Activated naive CD4-positive, alpha-beta T cell treated with anti-CD3 and anti-CD28 coated beads for 36 hours (primary cell): ENCODE results near the gene RAB6D. TPM values are rescaled to one million over a fixed set of nuclear protein-coding genes. Genes with fewer than 3 reads are reported as not detected.
A peak's percentile ranks its signal among the peaks of the same experiment; 100 is the strongest.
"Not testable (repeated sequence)": the region's sequence is repeated elsewhere in the genome, so short reads cannot be mapped to it uniquely, and the experiment has no call there.

Experiments used
- CTCF ChIA-PET: fragments of 350-600 bp; sonication (Branson Sonifier 250); formaldehyde crosslinking; loops from one replicate; lab custom pipeline; 2021; ENCODE audit warnings: antibody characterized with exemption; lab: Charles Lee
- DNase-seq: peaks from one replicate; pipeline ENCODE4 v3.0.0-alpha.2; 2020
- H3K27ac Mint-ChIP-seq: one replicate; pipeline ENCODE4 v1.8.0; 2021; ENCODE audit warnings: mild to moderate bottlenecking, mixed read lengths
- H3K27me3 Mint-ChIP-seq: one replicate; pipeline ENCODE4 v1.8.0; 2021; ENCODE audit warnings: low read depth, mixed read lengths
- H3K36me3 Mint-ChIP-seq: one replicate; pipeline ENCODE4 v1.8.0; 2021; ENCODE audit warnings: low read depth, mixed read lengths
- H3K4me1 Mint-ChIP-seq: one replicate; pipeline ENCODE4 v1.8.0; 2021; ENCODE audit warnings: low read depth, mixed read lengths
- H3K4me3 Mint-ChIP-seq: one replicate; pipeline ENCODE4 v1.8.0; 2021; ENCODE audit warnings: mild to moderate bottlenecking, moderate library complexity, mixed read lengths
- H3K9me3 Mint-ChIP-seq: one replicate; pipeline ENCODE4 v1.8.0; 2021; ENCODE audit warnings: mixed read lengths
- intact Hi-C: fragments of 100-400 bp; cut with micrococcal nuclease; formaldehyde crosslinking; loops from one replicate; pipeline ENCODE4 v1.15.1; 2023
- total RNA-seq, 2 experiments: library from RNA; stranded (reverse); gene quantifications; one replicate each; pipeline ENCODE4 v1.2.3, GENCODE V29; 2021

RAB6D gene
- not detected for total RNA-seq

DNA sequence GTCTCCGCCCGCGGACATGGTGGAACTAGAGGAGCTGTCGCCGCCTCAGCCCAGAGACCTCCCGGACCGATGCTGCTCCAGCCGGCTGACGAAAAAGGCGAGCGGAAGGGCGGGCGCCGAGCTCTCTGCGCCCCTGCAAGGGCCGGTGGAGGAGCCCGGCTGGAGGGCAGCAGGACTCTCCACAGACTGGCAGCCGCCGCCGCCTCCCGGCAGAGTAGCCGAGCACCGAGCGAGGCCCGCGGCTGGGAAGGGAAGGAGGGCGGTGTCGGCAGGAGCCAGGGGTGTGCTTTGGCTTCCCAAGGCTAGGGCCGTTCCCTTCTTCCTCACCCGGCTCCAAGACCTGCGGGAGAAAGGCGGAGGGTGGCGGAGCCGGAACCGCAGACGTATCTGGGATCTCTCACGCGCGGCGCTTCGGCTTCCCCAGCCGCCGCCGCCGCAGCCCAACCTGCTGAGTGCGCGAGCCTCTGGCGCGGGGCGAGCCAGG, at the start of gene RAB6D:
Gene RAB6D (minus strand): TSS at position 466 of the 484 bp plus-strand sequence. CDS start 448 bp downstream, at position 18.
- H3K4me1 Mint-ChIP-seq, CTCF ChIA-PET, H3K9me3 Mint-ChIP-seq, intact Hi-C loops, H3K36me3 Mint-ChIP-seq, H3K27ac Mint-ChIP-seq, DNase-seq: not testable (repeated sequence)
- H3K27me3 Mint-ChIP-seq = peaks cover 37% of the 10 kb centered on the region
- peak within 1 kb of the TSS; percentile 41 for H3K4me3 Mint-ChIP-seq

DNA sequence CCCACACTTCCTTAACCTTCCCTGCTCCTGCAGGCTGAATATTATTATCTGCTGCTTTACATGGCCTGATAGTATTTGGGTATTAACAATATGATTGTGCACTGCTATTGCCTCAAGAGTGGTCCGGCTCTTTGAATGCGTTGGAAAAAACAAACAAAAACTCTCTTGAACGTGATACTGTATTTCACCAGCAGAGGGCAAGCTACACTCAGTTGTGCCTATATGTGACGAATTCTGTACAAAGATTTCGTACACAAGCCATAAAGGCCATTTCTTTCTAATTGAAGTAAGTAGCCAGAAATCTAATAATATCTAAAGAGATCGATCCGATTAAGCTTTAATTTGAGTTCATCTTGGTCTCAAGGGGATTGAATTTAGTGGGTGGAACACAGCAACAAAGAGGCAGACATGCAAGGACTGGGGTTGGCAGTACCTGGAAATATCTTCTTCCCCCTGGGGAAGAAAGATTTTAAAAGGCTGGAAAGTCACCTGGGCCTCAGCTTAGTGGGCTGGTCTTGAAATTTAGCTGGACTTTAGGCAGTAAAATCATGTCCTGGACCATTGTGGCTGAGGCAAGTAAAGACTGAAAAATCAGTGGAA, 49.3 kb upstream of the RAB6D start:
- no peaks in the 10 kb centered on the region for H3K36me3 Mint-ChIP-seq
- peak; percentile 49 for DNase-seq

DNA sequence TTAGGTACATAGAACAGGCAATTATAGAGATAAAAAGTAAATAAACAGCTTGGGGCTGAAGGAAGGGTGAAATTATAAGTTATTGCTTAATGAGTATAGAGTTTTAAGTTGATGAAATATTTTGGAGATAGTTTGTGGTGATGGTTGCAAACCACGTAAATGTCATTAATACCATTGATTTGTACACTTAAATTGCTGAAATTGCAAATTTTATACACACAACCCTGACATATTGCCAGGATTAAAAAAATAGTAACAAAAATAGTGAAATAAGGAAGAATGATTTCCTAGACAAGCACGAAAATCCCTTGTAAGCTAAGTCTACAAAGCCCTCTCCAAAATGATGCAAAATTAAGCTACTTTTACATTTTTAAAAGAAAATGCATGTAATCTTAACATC, 46.2 kb upstream of the RAB6D start:
- H3K27me3 Mint-ChIP-seq = peaks cover 21% of the 10 kb centered on the region
- no peaks in the 10 kb centered on the region for H3K4me1 Mint-ChIP-seq
- no peaks in the 10 kb centered on the region for H3K9me3 Mint-ChIP-seq
- no peak for DNase-seq
- no peak overlapping the region for H3K27ac Mint-ChIP-seq
- intact Hi-C loops = no loop called here
- H3K36me3 Mint-ChIP-seq = no peaks in the 10 kb centered on the region
- CTCF ChIA-PET = interaction anchor here (1.9 kb wide), 1 partner anchor 263 kb away, joined by 7 read pairs; no protein-coding TSS in a partner anchor
- no peak overlapping the region for H3K4me3 Mint-ChIP-seq

More for the DNA sequence above, 49.3 kb upstream of the RAB6D start:
- Mint-ChIP-seq H3K4me1 (no peaks in the 10 kb centered on the region), H3K9me3 (no peaks in the 10 kb centered on the region), H3K4me3 (no peak overlapping the region), H3K27me3 (peaks cover 23% of the 10 kb centered on the region), H3K27ac (no peak overlapping the region)
- CTCF ChIA-PET = interaction anchor here (0.6 to 2.2 kb wide), 11 partner anchors 9 to 372 kb away, joined by 3 to 22 read pairs (median 3); partner anchors contain the start of gene MZT2A
- intact Hi-C loops = loop anchor here (1.0 to 2.0 kb wide), 5 partner anchors 79 to 389 kb away; partner anchors contain the start of gene MZT2A

DNA sequence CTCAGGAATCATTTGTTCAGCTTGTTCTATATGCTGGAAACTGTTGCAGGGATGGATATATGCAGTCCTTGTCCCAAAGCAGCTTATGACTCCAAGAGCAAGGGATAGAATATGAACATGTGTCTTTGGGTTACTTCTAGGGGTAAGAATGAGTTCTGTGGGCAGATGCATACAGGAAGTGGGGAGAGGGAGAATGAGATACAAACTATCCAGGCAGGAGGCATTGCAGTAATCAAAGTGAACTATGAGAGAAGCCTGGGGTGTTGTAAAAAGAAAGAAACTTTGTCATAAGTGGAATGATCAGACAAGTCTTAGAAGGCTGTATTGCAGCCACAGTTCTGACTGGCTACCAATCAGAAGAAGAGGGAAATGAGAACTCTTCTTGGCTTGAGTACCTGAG, 44.8 kb upstream of the RAB6D start:
- intact Hi-C loops = no loop called here
- no peaks in the 10 kb centered on the region for H3K36me3 Mint-ChIP-seq
- H3K4me1 Mint-ChIP-seq = peaks cover 2% of the 10 kb centered on the region
- DNase-seq = no peak
- CTCF ChIA-PET = interaction anchor here (1.9 kb wide), 1 partner anchor 264 kb away, joined by 7 read pairs; no protein-coding TSS in a partner anchor
- no peaks in the 10 kb centered on the region for H3K9me3 Mint-ChIP-seq
- no peak overlapping the region for H3K4me3 Mint-ChIP-seq
- H3K27me3 Mint-ChIP-seq = peaks cover 24% of the 10 kb centered on the region
- H3K27ac Mint-ChIP-seq = no peak overlapping the region

DNA sequence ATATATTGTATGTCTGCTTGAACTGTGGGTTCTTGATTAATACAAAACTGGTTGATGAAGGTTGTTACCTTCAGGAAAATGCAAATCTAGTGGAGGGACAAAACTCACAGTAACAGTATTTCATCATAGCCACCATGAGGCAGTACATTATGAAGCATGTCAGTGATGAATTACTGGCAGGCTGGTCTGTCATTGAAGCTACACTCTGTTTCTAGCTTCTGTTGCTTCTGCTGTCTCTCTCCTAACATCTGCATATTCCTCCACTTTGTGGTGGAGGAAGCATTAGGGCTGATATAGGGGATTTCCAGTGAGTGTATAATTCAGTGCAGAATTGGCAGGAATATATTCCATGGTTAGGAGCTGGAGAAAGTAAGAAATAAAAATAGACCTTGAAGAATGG, 44.2 kb upstream of the RAB6D start:
- peaks cover 23% of the 10 kb centered on the region for H3K27me3 Mint-ChIP-seq
- no peaks in the 10 kb centered on the region for H3K9me3 Mint-ChIP-seq
- DNase-seq = no peak
- intact Hi-C loops = no loop called here
- H3K27ac Mint-ChIP-seq = no peak overlapping the region
- H3K4me1 Mint-ChIP-seq = peaks cover 2% of the 10 kb centered on the region
- CTCF ChIA-PET = no interaction called here
- H3K36me3 Mint-ChIP-seq = no peaks in the 10 kb centered on the region
- no peak overlapping the region for H3K4me3 Mint-ChIP-seq

DNA sequence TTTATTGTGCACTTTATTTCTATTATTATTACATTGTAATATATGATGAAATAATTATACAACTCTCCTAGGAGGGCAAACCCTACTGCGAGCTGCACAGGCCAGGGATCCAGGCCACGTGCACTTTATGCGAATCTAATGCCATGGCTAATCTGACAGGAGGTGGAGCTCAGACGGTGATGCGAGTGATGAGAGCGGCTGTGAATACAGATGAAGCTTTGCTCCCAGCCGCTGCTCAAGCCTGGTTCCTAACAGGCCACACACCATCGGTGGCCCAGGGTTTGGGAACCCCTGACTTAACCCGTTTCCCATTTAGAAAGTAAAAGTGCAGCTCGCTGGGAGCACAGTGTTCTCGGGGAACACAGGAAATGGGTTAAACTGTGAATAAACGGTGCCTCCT, 40.8 kb upstream of the RAB6D start:
- H3K4me1 Mint-ChIP-seq = peaks cover 2% of the 10 kb centered on the region
- no peaks in the 10 kb centered on the region for H3K36me3 Mint-ChIP-seq
- CTCF ChIA-PET = interaction anchor here (1.4 kb wide), 1 partner anchor 9 kb away, joined by 3 read pairs; no protein-coding TSS in a partner anchor
- H3K9me3 Mint-ChIP-seq = no peaks in the 10 kb centered on the region
- H3K27ac Mint-ChIP-seq = no peak overlapping the region
- intact Hi-C loops = no loop called here
- DNase-seq = no peak
- no peak overlapping the region for H3K4me3 Mint-ChIP-seq
- H3K27me3 Mint-ChIP-seq = peaks cover 28% of the 10 kb centered on the region

DNA sequence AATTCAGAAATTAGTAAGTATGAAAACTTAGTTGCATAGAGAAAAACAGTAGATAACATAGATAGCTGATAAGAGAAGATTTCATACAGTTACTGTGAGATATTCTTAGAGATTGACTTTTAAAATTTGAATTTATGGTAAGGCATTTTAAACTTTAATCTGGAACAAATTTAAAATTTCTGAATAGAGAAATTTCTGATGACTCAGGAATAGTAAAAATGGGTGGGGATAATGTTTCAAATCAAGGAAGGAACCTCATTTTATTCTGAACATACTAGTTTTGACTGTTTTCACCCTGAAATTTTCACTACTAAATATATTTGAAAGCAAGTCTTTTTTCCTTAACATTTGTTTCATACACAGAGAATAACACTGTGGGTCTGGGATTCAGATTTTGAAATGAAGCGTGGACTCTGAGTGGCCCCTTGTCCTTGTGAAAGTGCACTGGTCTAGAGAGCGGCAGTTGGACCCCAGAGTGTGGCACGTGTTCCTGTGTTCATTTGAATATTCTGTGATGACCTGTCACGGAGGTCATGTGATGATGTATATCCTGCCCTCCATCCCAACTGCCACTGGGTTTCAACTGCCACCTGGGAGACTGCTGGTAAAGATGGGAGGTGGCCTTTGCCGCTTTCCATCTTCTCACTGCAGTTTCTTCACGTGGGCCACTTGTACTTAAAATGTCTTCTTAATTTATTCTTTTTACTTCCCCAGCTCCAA, 38.5 kb upstream of the RAB6D start:
- peaks cover 22% of the 10 kb centered on the region for H3K27me3 Mint-ChIP-seq
- no peaks in the 10 kb centered on the region for H3K36me3 Mint-ChIP-seq
- no peak overlapping the region for H3K27ac Mint-ChIP-seq
- peaks cover 2% of the 10 kb centered on the region for H3K4me1 Mint-ChIP-seq
- no peak overlapping the region for H3K4me3 Mint-ChIP-seq
- no peaks in the 10 kb centered on the region for H3K9me3 Mint-ChIP-seq
- DNase-seq = no peak
- intact Hi-C loops = no loop called here
- CTCF ChIA-PET = no interaction called here

DNA sequence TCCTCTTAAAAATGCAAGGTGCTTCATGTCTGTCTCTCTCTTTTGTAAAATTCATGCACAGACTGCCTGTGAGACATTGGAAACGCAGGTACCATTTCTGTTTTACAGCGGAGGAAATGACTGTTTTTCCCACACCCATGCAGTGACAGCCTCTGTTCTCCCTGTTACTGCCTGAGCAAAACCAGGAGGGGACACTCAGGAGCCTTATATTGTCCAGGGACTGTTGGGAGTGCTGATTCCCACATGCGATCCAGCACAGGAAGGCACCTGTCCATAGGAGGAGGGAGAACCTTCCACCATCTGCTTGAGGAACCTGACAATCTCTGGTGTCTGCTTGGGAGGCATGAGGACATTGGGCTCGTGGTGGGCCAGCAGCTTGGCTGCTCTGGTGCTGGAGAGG, 36.9 kb upstream of the RAB6D start:
- H3K27me3 Mint-ChIP-seq = peaks cover 19% of the 10 kb centered on the region
- no peak overlapping the region for H3K27ac Mint-ChIP-seq
- intact Hi-C loops = no loop called here
- no peaks in the 10 kb centered on the region for H3K36me3 Mint-ChIP-seq
- H3K4me3 Mint-ChIP-seq = no peak overlapping the region
- peaks cover 2% of the 10 kb centered on the region for H3K4me1 Mint-ChIP-seq
- no peaks in the 10 kb centered on the region for H3K9me3 Mint-ChIP-seq
- DNase-seq = no peak
- CTCF ChIA-PET = no interaction called here

DNA sequence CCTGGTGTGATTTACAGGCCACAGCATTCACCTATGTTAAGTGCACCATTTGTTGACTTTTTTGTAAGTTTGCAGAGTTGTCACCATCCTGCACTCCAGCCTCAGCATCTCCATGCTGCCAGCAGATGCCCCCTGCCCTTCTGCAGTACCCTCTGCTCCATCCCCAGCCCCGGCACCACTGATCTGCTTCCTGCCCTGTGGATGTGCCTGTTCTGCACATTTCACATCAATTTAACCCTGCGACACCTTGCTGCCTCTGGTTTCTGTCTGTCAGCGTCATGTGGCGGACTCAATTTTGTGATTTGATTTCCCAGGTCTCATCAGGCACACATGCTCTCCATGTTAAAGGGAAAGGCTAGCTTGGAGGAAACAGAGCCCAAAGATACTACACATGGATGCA, 36.5 kb upstream of the RAB6D start:
- peaks cover 20% of the 10 kb centered on the region for H3K27me3 Mint-ChIP-seq
- H3K9me3 Mint-ChIP-seq, H3K4me1 Mint-ChIP-seq, intact Hi-C loops, DNase-seq, H3K27ac Mint-ChIP-seq, H3K36me3 Mint-ChIP-seq, CTCF ChIA-PET, H3K4me3 Mint-ChIP-seq: not testable (repeated sequence)

DNA sequence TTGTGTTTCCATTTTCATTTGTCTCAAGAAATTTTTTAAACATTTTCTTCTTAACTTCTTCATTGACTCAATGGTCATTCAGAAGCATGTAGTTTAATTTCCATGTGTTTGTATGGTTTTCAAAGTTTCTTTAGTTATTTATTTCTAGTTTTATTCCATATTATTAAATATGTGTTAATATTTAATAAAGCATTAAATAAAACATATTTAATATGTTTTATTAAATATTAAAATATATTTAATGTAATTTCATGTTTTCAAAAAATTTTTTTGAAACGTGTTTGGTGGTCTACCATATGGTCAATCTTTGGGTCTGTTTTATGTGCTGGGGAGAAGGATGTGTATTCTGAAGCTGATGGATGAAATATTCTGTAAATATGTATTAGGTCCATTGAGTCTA, 32.2 kb upstream of the RAB6D start:
- peaks cover 11% of the 10 kb centered on the region for H3K27me3 Mint-ChIP-seq
- H3K4me1 Mint-ChIP-seq, H3K9me3 Mint-ChIP-seq, H3K36me3 Mint-ChIP-seq, H3K4me3 Mint-ChIP-seq, intact Hi-C loops, H3K27ac Mint-ChIP-seq, CTCF ChIA-PET, DNase-seq: not testable (repeated sequence)

DNA sequence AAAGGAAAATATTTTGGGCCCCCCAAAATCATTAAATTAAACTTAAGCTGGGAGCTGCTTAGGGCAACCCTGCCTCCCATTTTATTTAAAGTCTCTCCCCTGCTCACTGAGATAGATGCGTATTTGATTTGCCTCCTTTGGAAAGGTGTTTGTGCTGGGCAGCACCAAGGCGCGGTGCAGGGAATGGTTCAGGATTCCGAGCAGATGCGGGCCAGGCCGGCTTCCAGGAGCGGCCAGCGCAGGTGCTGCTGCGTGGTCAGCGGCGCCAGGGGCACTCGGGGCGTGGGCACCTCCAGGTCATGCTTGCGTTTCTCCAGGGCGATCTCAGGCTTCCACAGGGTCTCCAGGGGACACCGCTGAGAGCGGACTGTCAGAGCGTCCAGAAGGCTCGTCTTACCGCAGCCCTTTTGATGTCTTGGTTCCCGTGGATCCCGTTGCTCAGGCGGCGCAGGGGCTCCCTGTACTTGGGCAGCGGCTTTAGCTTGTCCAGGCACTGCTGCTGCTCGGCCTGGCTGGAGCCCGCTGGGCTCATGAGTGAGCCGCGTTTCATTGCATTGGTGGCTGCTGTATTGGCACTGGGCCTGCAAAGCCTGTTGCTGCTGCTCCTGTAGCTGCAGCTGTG, 31.2 kb upstream of the RAB6D start:
- intact Hi-C loops, CTCF ChIA-PET, H3K4me3 Mint-ChIP-seq, H3K27ac Mint-ChIP-seq, H3K4me1 Mint-ChIP-seq, H3K27me3 Mint-ChIP-seq, H3K9me3 Mint-ChIP-seq, H3K36me3 Mint-ChIP-seq, DNase-seq: not testable (repeated sequence)

DNA sequence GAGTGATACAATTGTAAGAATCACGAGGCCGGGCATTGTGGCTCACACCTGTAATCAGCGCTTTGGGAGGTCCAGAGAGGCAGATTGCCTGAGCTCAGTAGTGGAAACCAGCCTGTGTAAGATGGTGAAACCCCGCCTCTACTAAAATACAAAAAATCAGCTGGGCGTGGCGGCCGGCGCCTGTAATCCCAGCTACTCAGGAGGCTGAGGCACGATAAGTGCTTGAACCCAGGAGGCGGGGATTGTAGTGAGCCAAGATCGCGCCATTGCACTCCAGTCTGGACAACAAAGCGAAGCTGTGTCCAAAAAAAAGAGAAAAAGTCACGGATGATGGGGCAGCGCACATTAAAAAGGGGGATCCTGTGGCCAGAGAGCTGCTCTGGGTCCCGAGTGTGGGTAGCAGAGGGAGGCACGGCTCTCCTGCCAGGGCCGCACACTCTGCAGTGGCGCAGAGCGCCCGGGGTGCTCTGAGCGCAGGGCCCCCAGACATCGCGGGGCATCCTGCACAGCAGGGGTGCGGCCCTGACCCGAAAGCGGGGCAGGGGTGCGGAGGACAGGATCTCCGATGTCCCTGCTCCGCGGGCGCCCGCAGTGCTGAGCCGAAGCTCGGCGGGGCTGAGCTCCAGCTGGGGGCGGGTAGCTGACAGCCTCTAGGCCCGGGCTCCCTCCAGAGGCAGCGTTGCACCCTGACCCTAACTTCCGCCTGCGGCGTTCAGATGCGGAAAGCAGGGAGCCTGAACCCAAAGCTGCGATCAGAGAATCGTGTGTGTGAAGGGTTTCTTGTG, 30.4 kb upstream of the RAB6D start:
- H3K27ac Mint-ChIP-seq = no peak overlapping the region

More for the DNA sequence above, 30.4 kb upstream of the RAB6D start:
- no peaks in the 10 kb centered on the region for H3K36me3 Mint-ChIP-seq
- H3K4me3 Mint-ChIP-seq = no peak overlapping the region
- DNase-seq = peak; percentile 50
- H3K27me3 Mint-ChIP-seq = peaks cover 3% of the 10 kb centered on the region
- CTCF ChIA-PET = no interaction called here
- intact Hi-C loops = no loop called here
- peaks cover 4% of the 10 kb centered on the region for H3K4me1 Mint-ChIP-seq
- no peaks in the 10 kb centered on the region for H3K9me3 Mint-ChIP-seq
